D341Med (cell line): ENCODE data around the gene ZC3H12C.

Experiments used
- DNase-seq: peaks from one replicate; pipeline ENCODE4 v3.0.0; 2012; ENCODE audit warnings: low spot score

ZC3H12C gene

DNA sequence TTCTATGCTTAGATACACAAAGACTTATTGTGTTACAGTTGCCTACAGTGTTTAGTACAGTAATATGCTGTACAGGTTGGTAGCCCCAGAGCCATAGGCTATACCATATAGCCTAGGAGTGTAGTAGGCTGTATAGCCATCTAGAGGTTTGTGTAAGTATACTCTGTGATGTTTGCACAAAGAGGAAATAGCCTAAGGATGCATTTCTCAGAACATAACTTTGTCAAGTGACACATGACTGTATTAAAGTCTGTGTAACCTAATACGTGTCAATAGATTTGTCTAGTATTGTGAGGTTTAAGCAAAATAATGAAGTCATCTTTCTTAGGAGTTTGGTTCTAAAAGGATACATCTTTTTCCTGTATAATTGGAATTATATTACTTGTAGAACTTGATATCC lies 5.5 kb downstream of the ZC3H12C start:
- no peak for DNase-seq

DNA sequence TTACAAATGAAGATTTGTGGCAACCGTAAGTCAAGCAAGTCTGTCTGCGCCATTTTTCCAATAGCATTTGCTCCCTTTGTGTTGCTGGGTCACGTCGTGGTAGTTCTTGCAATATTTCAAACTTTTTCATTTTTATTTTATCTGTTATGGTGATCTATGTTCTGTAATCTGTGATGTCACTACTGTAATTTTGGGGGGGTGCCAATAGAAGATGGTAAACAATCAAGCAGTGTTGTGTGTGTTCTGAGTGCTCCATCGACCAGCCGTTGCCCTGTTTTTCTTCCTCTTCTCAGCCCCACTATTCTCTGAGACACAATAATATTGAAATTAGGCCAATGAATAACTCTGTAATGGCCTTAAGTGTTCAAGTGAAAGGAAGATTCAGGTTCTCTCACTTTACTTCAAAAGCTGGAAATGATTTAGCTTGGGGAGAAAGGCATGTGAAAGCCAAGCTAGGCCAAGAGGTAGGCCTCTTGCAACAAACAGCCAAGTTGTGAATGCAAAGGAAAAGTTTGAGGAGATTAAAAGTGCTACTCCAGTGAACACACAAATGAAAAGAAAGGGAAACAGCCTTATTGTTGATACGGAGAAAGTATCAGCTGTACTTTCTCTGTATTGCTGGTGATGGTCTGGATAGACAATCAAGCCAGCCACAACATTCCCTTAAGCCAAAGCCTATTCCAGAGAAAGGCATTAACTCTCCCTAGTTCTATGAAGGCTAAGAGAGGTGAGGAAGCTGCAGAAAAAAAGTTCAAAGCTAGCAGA lies 7.5 kb downstream of the ZC3H12C start:
- DNase-seq = no peak

DNA sequence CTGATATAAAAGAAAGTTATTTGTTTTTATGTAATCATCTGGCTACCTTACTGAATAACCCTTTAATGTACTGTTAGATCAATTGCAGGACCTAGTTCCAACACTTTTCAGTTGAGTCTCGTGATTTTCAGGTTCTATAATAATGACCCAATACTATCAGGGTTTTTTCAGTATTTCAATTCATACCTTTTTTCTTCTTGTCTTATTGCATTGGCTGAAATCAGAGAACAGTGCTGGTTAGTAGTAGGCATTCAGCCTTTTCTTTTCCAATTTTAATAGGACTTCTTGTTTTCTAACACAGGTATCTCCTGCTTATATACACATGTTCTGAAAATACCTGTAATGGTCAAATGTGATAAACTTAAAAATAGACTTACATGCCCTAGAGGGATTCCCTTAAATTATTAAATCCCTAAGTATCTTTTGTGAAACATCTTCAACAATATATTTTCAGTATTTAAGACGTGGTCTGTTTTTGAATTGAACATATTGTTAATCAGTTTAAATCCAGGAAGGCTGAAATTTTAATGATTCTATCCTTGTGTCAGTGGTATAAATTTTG lies 13.6 kb downstream of the ZC3H12C start:
- no peak for DNase-seq

DNA sequence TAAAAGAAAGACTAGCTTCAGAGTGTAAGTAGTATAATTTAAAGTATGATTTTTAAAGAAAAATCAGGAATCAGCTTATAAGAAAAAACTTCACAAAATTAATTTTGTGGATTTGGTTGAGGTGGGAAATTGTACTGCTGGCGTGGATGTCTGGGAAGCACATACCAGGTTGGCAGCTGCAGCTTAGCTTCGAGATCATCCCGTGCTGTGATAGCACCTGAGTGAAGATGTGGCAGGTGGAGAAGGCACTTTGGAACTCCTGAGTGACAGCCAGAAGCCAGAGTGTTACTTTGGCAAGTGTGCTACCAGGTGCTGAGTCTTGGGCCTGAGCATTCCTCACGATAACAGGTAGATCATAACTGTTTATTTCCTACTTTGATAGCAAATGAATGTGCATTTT lies 17.7 kb downstream of the ZC3H12C start:
- no peak for DNase-seq

DNA sequence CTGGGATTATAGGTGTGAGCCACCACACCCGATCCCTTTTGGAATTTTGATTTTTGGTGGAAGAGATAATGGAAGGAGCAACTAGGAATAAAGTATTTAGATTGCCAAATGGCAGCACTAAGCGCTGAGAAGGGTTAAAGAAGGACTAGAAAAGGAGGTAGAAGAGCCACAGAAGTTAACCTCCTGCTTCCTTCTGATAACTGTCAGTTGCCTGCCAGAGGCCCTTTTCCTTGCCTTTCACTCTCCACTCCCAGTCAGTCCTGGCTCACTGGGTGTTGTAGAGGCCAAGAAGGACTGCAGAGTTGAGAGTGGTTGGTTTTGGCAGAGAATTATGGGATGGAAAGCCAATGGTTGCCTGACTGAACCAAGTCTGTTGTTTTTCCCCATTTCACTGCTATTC lies 19.3 kb downstream of the ZC3H12C start:
- no peak for DNase-seq

DNA sequence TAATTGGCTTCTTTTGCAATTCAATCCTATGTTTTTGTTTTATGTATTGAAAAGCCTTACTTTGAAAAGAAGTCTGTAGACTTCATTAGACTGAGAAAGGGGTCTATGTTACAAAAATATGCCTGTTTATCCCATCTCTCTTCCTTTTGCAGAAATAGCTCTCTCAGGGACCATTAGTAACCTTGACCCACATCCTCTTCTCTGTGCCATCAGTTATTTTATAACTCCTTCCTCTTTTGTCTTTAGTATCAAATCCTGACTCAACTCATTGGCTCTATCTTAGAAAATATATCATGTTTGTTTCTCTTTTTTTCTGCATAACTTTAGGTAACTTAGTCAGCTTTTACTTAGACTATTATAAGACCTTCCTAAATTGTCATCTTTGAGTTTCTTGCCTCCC lies 20.3 kb downstream of the ZC3H12C start:
- DNase-seq = no peak

DNA sequence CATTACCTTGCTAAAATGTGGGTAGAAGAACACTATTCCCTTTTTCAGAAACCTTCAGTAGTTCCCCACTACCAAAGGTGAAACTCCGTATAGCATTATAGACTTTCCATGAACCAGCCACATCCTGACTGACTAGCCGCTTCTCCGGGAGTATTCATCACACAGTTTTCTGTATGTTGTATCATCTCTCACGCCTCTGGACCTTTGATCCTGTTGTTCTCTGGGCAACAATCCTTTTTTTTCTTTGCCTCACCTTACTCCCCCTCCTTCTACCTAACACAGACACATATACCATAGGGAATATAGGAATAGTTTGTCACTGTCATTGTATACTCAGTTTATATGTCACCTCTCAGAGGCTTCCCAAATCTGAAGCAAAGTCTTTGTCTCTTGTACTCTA lies 20.8 kb downstream of the ZC3H12C start:
- no peak for DNase-seq

DNA sequence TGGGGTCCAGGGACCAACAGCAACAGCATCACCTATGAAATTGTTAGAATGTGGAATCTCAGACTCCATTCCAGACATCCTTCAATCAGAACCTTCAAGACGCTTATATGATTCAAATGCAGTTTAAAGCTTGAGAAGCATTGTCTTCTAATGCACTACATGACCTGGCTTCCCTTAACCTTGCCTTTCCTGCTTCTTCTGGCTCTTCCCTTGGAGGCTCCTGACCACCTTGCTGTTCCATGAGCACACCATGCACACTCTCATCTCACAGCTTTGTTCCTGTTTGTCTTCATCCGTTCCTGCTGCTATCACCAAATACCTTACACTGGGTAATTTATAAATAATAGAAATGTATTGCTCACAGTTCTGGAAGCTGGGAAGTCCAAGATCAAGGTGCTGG lies 26.1 kb downstream of the ZC3H12C start:
- no peak for DNase-seq

DNA sequence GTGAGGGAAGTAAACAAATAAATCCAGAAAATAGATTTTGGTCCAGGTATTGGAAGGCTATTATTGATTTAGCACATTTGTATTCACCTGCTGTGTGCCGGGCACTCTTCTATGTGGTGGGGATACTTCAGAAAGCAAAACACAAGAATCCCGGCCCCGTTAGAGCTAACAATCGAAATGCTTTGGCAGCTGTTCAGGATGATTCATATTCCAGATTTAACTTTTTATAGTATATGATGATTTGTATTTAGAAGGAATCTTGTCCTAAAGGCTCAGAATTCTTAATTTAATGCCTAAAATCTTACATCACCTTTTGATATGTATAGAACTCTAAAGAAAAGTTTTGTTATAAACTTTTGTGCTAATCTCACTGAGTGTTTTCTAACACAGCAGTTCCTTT lies 28.0 kb downstream of the ZC3H12C start:
- DNase-seq = no peak

DNA sequence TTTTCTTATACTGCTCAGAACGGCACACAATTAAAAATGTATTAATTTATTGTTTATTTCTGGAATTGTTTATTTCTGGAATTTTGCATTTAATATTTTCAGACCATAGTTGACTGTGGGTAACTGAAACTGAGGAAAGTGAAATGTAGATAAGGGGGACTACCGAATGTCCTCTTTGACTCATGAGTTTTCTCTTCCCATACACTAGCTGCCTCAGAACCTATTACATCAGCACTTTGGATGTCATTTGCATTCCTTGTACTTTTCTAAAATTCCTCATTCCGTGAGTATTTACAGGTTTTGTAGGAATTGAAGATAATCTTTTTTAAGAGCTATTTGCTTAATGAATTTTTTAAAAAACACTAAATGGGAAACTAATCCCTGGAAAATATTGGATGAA lies 29.8 kb downstream of the ZC3H12C start:
- no peak for DNase-seq

DNA sequence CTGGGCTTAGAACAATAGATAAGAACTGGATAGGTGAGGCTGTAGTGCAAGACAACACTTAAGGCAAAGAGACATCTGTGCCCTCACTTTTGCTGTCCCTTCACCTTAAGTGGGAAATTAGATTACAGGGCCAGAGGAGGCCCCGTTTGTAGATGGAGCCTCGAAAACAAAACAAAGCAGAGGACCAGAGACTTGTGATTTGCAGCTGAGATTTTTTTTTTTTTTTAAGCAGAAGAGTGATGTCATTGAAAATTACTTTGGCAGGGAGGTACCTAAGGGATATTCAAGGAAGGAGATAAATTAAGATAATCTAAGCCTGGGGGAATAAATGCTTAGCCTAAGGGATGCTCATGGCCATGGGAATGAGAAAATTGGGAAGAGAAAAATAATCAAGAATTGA lies 31.4 kb downstream of the ZC3H12C start:
- DNase-seq = no peak

DNA sequence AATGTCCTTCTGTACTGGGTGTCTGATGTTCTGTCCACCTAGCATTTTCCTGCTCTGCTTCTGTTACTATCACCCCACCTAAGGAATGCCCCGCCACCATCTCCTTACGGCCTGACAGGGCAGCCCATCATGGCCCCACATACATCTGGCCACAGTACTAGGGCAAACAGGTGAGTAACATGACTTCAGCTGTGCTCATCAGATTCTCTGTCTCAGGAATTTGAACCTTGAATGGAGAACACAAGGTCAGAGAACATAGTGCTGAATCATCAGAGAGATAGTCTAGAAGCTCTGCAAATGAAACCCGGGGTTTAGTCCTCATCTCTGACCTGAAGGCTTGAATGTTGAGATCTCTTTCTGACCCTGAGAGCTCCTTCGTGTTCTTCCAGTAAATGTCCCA lies 32.4 kb downstream of the ZC3H12C start:
- no peak for DNase-seq

DNA sequence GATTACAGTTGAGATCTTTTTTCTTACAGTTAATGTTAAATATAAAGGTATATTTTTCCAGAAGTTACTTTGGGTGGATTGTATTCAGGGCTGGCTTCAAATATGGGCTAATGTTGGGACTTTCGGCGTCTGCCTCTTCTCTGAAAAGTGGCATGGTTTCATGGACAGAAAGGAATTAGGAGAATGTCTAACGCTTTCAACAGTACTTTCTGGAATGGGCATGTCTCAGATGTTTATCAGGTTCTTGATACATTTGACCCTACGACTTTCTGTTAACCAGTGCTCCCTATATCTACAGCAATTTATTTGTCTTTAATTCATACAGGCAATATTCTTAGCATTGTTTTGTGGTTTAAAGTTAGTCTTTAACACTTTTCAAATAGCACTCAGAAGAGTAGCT lies 33.7 kb downstream of the ZC3H12C start:
- no peak for DNase-seq

DNA sequence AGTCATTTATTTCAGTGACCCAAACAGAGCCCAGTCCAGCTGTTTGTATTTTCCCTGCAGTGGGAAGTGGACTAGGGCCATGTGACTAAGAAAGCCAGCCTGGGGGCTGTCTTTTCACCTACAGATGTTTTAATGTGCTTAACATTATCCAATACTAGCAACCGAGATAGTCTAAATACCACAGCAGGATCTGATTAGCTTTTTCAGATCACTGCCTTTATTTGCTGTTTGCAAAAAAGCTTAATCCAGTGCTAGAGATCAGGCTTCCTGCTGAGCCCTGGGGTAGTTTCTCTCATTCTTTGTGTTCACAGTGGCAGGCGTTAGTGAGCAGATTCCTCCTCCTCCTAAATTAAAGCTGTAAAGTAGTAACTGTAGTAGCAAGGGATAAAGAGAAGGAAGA lies 35.0 kb downstream of the ZC3H12C start:
- DNase-seq = no peak

DNA sequence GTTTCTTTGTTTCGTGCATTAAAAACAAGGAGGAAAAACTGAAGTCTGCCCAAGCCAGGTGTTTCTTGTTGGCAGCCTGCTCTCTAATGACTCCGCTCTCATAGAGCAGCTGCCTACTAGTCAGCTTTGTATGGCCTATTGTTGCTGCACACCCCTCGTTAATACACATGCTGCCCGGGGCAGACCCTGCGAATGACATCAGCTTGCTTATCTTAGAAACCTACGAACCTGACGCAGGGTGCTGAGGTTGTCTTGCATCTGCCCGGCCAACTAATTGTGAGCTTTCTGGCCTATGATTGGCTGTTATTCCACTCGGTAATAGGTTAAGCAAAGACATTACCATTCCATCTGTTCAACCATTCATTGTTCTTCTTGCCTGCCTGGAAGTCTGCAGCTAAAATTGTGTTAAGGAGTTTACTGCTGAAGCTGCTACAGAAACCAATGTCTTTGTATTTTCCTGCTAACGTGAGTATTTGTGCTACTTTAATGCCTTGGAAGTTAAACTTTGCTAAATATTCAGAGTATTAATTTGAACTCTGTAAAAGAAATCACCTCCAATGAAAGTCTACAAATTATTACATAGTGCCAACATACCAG lies 37.5 kb downstream of the ZC3H12C start:
- DNase-seq = no peak

DNA sequence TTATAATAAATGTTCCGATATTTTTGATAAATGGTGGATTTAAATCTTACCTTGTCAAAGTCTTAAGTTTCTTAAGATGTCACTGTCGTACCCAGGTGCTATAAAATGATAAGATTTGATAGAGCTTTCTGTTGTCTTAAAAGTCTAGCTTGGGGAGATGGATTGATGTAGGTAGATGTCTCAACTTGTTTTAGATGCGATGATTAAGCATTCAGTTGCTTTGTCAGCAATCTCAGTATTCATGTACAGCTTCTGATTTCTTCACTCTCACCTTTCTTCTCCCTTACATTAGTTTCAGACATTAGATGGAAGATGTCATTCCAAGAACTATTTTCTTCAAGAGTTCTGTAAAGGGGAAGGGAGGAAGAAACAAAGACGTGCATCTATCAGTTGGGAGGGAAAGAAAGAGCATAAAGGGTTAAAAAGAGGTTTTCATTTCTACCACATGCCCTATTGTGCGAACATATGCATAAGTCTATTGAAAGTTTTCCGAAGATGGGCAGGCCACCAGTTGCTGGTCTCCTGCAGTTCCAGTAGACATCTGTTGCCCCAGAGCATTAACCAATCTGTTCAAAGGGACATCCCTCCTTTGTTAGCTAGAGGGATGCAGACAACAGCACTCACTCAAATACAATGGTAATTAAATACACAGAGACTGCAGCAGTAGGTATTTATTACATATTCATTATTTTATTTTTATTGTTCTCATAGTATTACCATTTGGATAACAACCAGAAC lies 38.4 kb downstream of the ZC3H12C start:
- DNase-seq = no peak

DNA sequence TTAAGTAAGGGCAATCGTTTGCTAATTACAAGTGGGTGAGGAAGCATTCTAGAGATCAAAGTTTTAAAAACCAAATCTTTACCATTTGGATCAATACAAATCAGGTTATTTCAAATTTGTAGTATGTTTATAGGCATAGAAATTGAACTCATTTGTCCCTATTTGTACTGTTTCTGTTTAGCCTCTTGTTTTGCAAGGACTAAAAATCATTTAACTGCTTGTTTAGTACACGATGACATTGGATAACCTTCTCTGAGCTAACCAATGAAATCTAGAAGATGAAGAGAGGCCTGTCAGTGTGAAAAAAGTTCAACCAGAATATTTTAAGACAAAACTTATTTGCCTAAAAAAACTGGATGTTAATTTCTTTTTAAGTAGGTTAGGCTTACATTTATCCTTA lies 40.0 kb downstream of the ZC3H12C start:
- DNase-seq = no peak

DNA sequence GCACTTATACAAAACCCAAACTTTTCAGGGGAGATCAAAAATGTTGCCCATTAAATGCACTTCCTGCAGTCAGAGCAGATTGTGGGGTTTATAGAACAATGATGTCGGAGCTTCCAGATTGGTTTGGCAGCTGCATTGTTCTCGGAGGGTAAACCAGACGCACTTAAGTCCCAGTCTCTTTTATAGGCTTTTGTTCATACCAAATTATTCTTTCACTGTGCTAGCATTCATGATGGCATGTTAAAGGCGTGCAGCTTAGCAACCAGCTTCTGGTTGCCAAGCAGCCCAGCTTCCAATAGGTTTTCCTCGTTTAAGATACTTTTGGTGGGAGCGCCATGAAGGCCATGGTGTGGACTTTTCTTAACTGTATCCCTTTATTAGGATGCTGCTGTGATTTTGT lies 40.9 kb downstream of the ZC3H12C start:
- DNase-seq = no peak

DNA sequence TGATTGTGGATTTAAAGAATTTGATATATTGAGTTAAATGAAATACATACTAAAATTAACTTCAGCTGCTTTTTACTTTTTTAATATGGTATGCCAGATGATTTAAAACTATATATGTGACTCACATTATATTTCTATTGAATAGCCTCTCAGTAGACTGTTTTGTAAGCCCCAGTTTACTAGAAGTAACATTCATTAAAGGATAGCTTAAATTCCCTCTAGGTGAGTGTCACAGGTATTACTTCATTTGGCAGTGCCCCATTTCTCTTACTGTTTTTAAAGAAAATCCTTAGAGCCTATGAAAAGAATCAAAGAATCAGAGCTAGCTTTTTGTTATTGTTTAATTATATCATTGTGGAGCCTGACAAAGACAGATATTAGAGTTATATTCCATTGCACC lies 48.6 kb downstream of the ZC3H12C start:
- no peak for DNase-seq

DNA sequence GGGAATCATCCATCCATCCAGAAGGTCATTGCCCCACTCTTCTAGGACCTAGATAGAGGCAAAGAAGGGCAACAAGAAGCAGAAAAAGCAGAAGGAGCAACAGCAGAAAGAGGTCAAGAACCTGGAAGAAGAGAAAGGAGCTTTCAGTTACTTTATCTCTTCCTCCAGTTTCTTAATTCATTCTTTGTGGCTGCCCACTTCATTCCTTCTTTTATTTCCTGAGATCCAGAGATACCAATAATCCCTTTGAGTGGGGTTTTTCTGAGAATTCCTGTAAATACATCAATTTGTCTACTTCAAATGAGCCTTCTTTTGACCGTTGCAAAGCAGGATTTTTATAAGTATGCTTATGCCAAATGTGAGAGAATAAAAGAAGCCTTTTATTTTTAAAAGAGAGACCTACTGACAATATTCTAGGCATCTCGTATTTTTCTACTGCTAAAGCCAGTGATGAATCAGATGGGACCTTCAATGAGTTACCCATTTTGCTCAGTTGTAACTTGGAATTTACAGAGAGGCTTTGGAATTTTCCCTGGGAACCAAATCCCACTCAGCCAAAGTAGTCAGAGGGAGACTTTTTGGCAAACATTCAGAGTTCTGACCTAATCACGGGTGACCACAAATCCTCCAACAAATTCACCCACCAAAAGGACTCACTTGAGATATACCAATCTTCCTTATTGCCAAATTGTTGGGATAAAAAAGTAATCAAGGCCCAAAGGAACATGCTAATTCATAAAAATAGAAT lies 54.9 kb downstream of the ZC3H12C start:
- no peak for DNase-seq

DNA sequence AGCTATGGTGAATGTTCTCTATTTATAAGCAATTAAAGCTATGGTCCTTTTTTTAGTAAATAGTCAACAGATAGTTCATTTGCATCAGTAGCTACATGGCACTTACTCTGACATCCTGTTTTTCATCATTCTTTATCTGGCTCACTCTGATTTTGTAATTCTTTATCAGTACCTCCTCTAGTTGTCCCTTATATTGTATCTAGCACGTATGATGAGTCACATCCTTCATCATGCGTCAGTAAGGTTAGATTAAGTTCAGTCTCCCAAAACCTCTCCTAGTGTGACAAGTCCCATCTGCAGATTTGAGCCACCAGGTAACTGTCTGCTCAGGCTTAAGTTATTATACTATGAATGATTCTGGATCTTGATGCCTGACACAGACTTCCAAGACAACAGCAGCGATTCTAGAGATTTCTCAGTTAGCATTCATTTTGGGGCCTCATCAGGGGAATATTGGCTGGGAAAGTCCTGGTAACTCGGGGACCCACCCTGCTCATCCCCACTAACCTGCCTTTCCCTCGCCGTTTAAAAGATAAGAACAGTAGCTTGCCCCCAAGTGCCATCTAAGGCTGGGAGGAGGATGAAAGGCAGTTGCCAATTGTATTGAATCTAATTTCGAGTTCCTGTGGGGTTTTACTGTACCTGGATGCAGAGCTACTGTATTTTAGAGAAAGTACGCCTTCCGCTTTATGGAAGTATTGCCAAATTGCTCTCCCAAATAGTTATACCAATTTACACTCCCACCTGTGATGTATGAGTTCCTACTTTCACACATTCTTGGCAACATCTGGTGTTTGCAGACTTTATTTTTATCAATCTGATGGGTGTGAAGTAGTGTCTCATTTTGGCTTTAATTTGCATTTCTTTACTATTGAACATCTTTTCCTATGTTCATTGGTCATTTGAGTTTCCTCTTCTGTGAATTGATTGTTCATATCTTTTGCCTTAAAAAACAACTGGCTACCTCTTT lies 55.9 kb downstream of the ZC3H12C start:
- DNase-seq = no peak
